ENCODE results near the gene LIPG.
"Not testable (repeated sequence)": the region's sequence is repeated elsewhere in the genome, so short reads cannot be mapped to it uniquely, and the experiment has no call there.

GRCh38 chr18:49579041-49579440 lies 17.2 kb downstream of the LIPG start:
- TF ChIP-seq CTCF, ZNF10, ZNF48 (tag by site-specific recombination; IDR thresholded peaks at IDR 0.05): not testable (repeated sequence)
